CD4-positive, alpha-beta memory T cell (primary cell): ENCODE data around the gene SULF2. TPM values are rescaled to one million over a fixed set of nuclear protein-coding genes. Genes with fewer than 3 reads are reported as not detected.

Experiments used
- CTCF ChIA-PET: fragments of 350-600 bp; sonication (Branson Sonifier 250); formaldehyde crosslinking; loops from one replicate; lab custom pipeline; 2021; ENCODE audit warnings: inconsistent platforms; ENCODE audit not compliant: partially characterized antibody; lab: Charles Lee
- POLR2A ChIA-PET: fragments of 350-600 bp; sonication (Branson Sonifier 250); formaldehyde crosslinking; loops from one replicate; lab custom pipeline; 2021; ENCODE audit not compliant: partially characterized antibody; lab: Charles Lee
- DNase-seq, 5 donors: peaks; one replicate each; pipeline versions ENCODE4 v3.0.0 to v3.0.0-alpha.2; 2020 to 2022; ENCODE audit warnings: mixed read lengths in 1 of 5
- H3K27ac ChIP-seq: one replicate; pipeline ENCODE4 v1.7.0; 2013; ENCODE audit warnings: low read depth, low read length
- H3K27me3 ChIP-seq: 2 replicates; pipeline ENCODE4 v1.7.0; 2013; ENCODE audit warnings: mild to moderate bottlenecking, low read length, moderate library complexity; ENCODE audit not compliant: insufficient read depth
- H3K36me3 ChIP-seq: 2 replicates; pipeline ENCODE4 v1.7.0; 2013; ENCODE audit warnings: mild to moderate bottlenecking, low read length, moderate library complexity; ENCODE audit not compliant: insufficient read depth
- H3K4me1 ChIP-seq: 2 replicates; pipeline ENCODE4 v1.7.0; 2013; ENCODE audit warnings: mild to moderate bottlenecking, low read length, moderate library complexity; ENCODE audit not compliant: insufficient read depth
- H3K4me3 ChIP-seq, 2 donors: one replicate each; pipeline ENCODE4 v1.7.0; 2013; ENCODE audit warnings: low read length in 2 of 2, mild to moderate bottlenecking in 1 of 2
- H3K9me3 ChIP-seq, 2 donors: one replicate each; pipeline ENCODE4 v1.7.0; 2013; ENCODE audit warnings: low read length in 2 of 2, control low read depth in 1 of 2; ENCODE audit not compliant: control insufficient read depth in 1 of 2
- H3K27ac Mint-ChIP-seq, 7 donors: one replicate each; pipeline ENCODE4 v1.8.0; 2020 to 2021; ENCODE audit warnings: mixed read lengths in 7 of 7, mild to moderate bottlenecking in 6 of 7, inconsistent platforms in 3 of 7, moderate library complexity in 3 of 7
- H3K27me3 Mint-ChIP-seq, 2 donors: one replicate each; pipeline ENCODE4 v1.8.0; 2020 to 2021; ENCODE audit warnings: mixed read lengths in 2 of 2
- H3K36me3 Mint-ChIP-seq, 2 donors: one replicate each; pipeline ENCODE4 v1.8.0; 2020 to 2021; ENCODE audit warnings: mixed read lengths in 2 of 2, inconsistent platforms in 1 of 2, mild to moderate bottlenecking in 1 of 2
- H3K4me1 Mint-ChIP-seq, 4 donors: one replicate each; pipeline ENCODE4 v1.8.0; 2020 to 2021; ENCODE audit warnings: mixed read lengths in 4 of 4, mild to moderate bottlenecking in 1 of 4
- H3K4me3 Mint-ChIP-seq, 8 donors: one replicate each; pipeline ENCODE4 v1.8.0; 2020 to 2021; ENCODE audit warnings: mixed read lengths in 8 of 8, mild to moderate bottlenecking in 7 of 8, moderate library complexity in 6 of 8, inconsistent platforms in 3 of 8
- H3K9me3 Mint-ChIP-seq, 8 donors: one replicate each; pipeline ENCODE4 v1.8.0; 2020 to 2021; ENCODE audit warnings: mixed read lengths in 8 of 8, mild to moderate bottlenecking in 5 of 8, inconsistent platforms in 3 of 8, moderate library complexity in 1 of 8
- intact Hi-C: fragments of 100-400 bp; cut with micrococcal nuclease; formaldehyde crosslinking; loops from one replicate; pipeline ENCODE4 v1.15.1; 2023
- polyA plus RNA-seq, 2 donors: library from polyadenylated mRNA; unstranded; fragments of 300-500 nt; fragmentation: Illumina TruSeq; gene quantifications; one replicate each; pipeline ENCODE4 v1.2.3, GENCODE V29; 2021
- total RNA-seq, 2 experiments: library from RNA; stranded (reverse); gene quantifications; one replicate each; pipeline ENCODE4 v1.2.3, GENCODE V29; 2021

The SULF2 gene
- total and polyA plus RNA-seq, 4 experiments from 2014 or later = 0.16 to 1.3 (median 0.55) TPM

GRCh38 chr20:47687095-47687987 is 97.9 kb downstream of the SULF2 start:
- Mint-ChIP-seq H3K9me3 (peaks cover 0 to 2% (median 0%) of the 10 kb centered on the region in 8 donors), H3K4me1 (no peaks in the 10 kb centered on the region), H3K36me3 (no peaks in the 10 kb centered on the region), H3K27me3 (peaks cover 0 to 5% of the 10 kb centered on the region in 2 donors), H3K27ac (no peak overlapping the region), H3K4me3 (no peak overlapping the region)
- Histone ChIP-seq H3K4me1 (no peaks in the 10 kb centered on the region), H3K36me3 (no peaks in the 10 kb centered on the region), H3K4me3 (no peak overlapping the region), H3K9me3 (no peaks in the 10 kb centered on the region), H3K27ac (no peak overlapping the region), H3K27me3 (no peaks in the 10 kb centered on the region)
- DNase-seq = no peak
- POLR2A ChIA-PET = no interaction called here
- CTCF ChIA-PET = no interaction called here
- intact Hi-C loops = no loop called here

- Histone ChIP-seq H3K9me3 (no peaks in the 10 kb centered on the region), H3K36me3 (no peaks in the 10 kb centered on the region), H3K27ac (no peak overlapping the region), H3K4me1 (no peaks in the 10 kb centered on the region), H3K27me3 (no peaks in the 10 kb centered on the region), H3K4me3 (no peak overlapping the region)
- H3K4me3 Mint-ChIP-seq = no peak overlapping the region
- no peak for DNase-seq
- no peaks in the 10 kb centered on the region for H3K4me1 Mint-ChIP-seq
- H3K36me3 Mint-ChIP-seq = no peaks in the 10 kb centered on the region
- CTCF ChIA-PET = no interaction called here
- peaks cover 0 to 5% of the 10 kb centered on the region in 2 donors for H3K27me3 Mint-ChIP-seq
- POLR2A ChIA-PET = no interaction called here
- H3K9me3 Mint-ChIP-seq = peaks cover 0 to 2% (median 0%) of the 10 kb centered on the region in 8 donors
- intact Hi-C loops = no loop called here
- H3K27ac Mint-ChIP-seq = no peak overlapping the region
Measured at GRCh38 chr20:47686545-47686944, 98.7 kb downstream of the SULF2 start.

- POLR2A ChIA-PET = no interaction called here
- DNase-seq = no peak
- peaks cover 0 to 2% (median 0%) of the 10 kb centered on the region in 8 donors for H3K9me3 Mint-ChIP-seq
- H3K27me3 Mint-ChIP-seq = no peaks in the 10 kb centered on the region
- H3K9me3 ChIP-seq = no peaks in the 10 kb centered on the region
- H3K4me3 Mint-ChIP-seq = no peak overlapping the region
- intact Hi-C loops = no loop called here
- no peaks in the 10 kb centered on the region for H3K36me3 Mint-ChIP-seq
- H3K27ac Mint-ChIP-seq = no peak overlapping the region
- H3K36me3 ChIP-seq = no peaks in the 10 kb centered on the region
- no peaks in the 10 kb centered on the region for H3K4me1 Mint-ChIP-seq
- H3K27ac ChIP-seq = no peak overlapping the region
- no peaks in the 10 kb centered on the region for H3K4me1 ChIP-seq
- H3K4me3 ChIP-seq = no peak overlapping the region
- CTCF ChIA-PET = no interaction called here
- H3K27me3 ChIP-seq = no peaks in the 10 kb centered on the region
Measured at GRCh38 chr20:47684306-47685080, 100.8 kb downstream of the SULF2 start.

GRCh38 chr20:47682916-47683315 is 102.4 kb downstream of the SULF2 start:
- H3K27ac ChIP-seq = no peak overlapping the region
- no peak for DNase-seq
- peaks cover 0 to 3% (median 0%) of the 10 kb centered on the region in 8 donors for H3K9me3 Mint-ChIP-seq
- H3K27ac Mint-ChIP-seq = no peak overlapping the region
- H3K36me3 ChIP-seq = no peaks in the 10 kb centered on the region
- H3K36me3 Mint-ChIP-seq = no peaks in the 10 kb centered on the region
- intact Hi-C loops = no loop called here
- H3K9me3 ChIP-seq = no peaks in the 10 kb centered on the region
- H3K4me1 Mint-ChIP-seq = peaks cover 0 to 1% (median 0%) of the 10 kb centered on the region in 4 donors
- H3K4me1 ChIP-seq = no peaks in the 10 kb centered on the region
- CTCF ChIA-PET = interaction anchor here (1.1 kb wide), 1 partner anchor 938 kb away, joined by 3 read pairs; no protein-coding TSS in a partner anchor
- H3K4me3 Mint-ChIP-seq = no peak overlapping the region
- no peaks in the 10 kb centered on the region for H3K27me3 Mint-ChIP-seq
- POLR2A ChIA-PET = no interaction called here
- no peak overlapping the region for H3K4me3 ChIP-seq
- H3K27me3 ChIP-seq = no peaks in the 10 kb centered on the region

- H3K4me3 Mint-ChIP-seq = no peak overlapping the region
- H3K27me3 Mint-ChIP-seq = no peaks in the 10 kb centered on the region
- DNase-seq = no peak
- Histone ChIP-seq H3K4me3 (no peak overlapping the region), H3K9me3 (no peaks in the 10 kb centered on the region), H3K4me1 (no peaks in the 10 kb centered on the region), H3K36me3 (no peaks in the 10 kb centered on the region), H3K27me3 (no peaks in the 10 kb centered on the region), H3K27ac (no peak overlapping the region)
- no peak overlapping the region for H3K27ac Mint-ChIP-seq
- peaks cover 0 to 3% (median 0%) of the 10 kb centered on the region in 8 donors for H3K9me3 Mint-ChIP-seq
- CTCF ChIA-PET = interaction anchor here (1.1 kb wide), 1 partner anchor 938 kb away, joined by 3 read pairs; no protein-coding TSS in a partner anchor
- POLR2A ChIA-PET = no interaction called here
- no peaks in the 10 kb centered on the region for H3K36me3 Mint-ChIP-seq
- intact Hi-C loops = no loop called here
- peaks cover 0 to 2% (median 0%) of the 10 kb centered on the region in 4 donors for H3K4me1 Mint-ChIP-seq
Measured at GRCh38 chr20:47682028-47682783, 103.1 kb downstream of the SULF2 start.

- H3K4me1 ChIP-seq = no peaks in the 10 kb centered on the region
- peaks cover 0 to 2% (median 0%) of the 10 kb centered on the region in 4 donors for H3K4me1 Mint-ChIP-seq
- no peaks in the 10 kb centered on the region for H3K27me3 Mint-ChIP-seq
- no peak for DNase-seq
- H3K4me3 Mint-ChIP-seq = no peak overlapping the region
- no peak overlapping the region for H3K27ac Mint-ChIP-seq
- POLR2A ChIA-PET = no interaction called here
- H3K27ac ChIP-seq = no peak overlapping the region
- H3K36me3 Mint-ChIP-seq = no peaks in the 10 kb centered on the region
- no peak overlapping the region for H3K4me3 ChIP-seq
- H3K9me3 ChIP-seq = no peaks in the 10 kb centered on the region
- H3K27me3 ChIP-seq = no peaks in the 10 kb centered on the region
- peaks cover 0 to 3% (median 0%) of the 10 kb centered on the region in 8 donors for H3K9me3 Mint-ChIP-seq
- H3K36me3 ChIP-seq = no peaks in the 10 kb centered on the region
- intact Hi-C loops = no loop called here
- CTCF ChIA-PET = interaction anchor here (0.8 to 7.3 kb wide), 3 partner anchors 9 to 941 kb away, joined by 3 to 78 read pairs (median 4); no protein-coding TSS in a partner anchor
Measured at GRCh38 chr20:47680804-47681529, 104.3 kb downstream of the SULF2 start.
